Loucy (cell line): ENCODE data around the gene DENND4C.

Experiments used
- H2AFZ ChIP-seq: fragments of 200-600 bp; sonication (generic); 2 replicates; pipeline ENCODE4 v1.6.0; 2016; ENCODE audit warnings: antibody characterized with exemption, mild to moderate bottlenecking, low read length, moderate library complexity
- H3F3A ChIP-seq: fragments of 200-600 bp; 2 replicates; pipeline ENCODE4 v1.6.0; 2016; ENCODE audit warnings: antibody characterized with exemption, low read depth, mild to moderate bottlenecking
- H3K27me3 ChIP-seq: fragments of 200-600 bp; sonication (generic); 2 replicates; pipeline ENCODE4 v1.6.1; 2014; ENCODE audit warnings: low read length, mild to moderate bottlenecking; ENCODE audit not compliant: insufficient read depth, poor library complexity, severe bottlenecking
- H3K36me3 ChIP-seq: fragments of 200-600 bp; sonication (generic); 2 replicates; pipeline ENCODE4 v1.6.1; 2016; ENCODE audit warnings: low read length; ENCODE audit not compliant: insufficient read depth
- H3K4me1 ChIP-seq: fragments of 200-600 bp; sonication (generic); 2 replicates; pipeline ENCODE4 v1.5.1; 2014; ENCODE audit warnings: low read length, mild to moderate bottlenecking; ENCODE audit not compliant: insufficient read depth, poor library complexity, severe bottlenecking
- H3K4me2 ChIP-seq: fragments of 200-600 bp; sonication (generic); 2 replicates; pipeline ENCODE4 v1.6.0; 2014; ENCODE audit warnings: antibody characterized with exemption, low read length, low read depth, mild to moderate bottlenecking; ENCODE audit not compliant: poor library complexity, severe bottlenecking
- H3K4me3 ChIP-seq: fragments of 200-600 bp; sonication (generic); 2 replicates; pipeline ENCODE4 v1.5.1; 2014; ENCODE audit warnings: low read length, mild to moderate bottlenecking, mixed read lengths; ENCODE audit not compliant: poor library complexity, severe bottlenecking
- H3K79me2 ChIP-seq: fragments of 200-600 bp; sonication (generic); 2 replicates; pipeline ENCODE4 v1.6.1; 2014; ENCODE audit warnings: low read length; ENCODE audit not compliant: insufficient read depth
- H3K9ac ChIP-seq: fragments of 200-600 bp; sonication (generic); 2 replicates; pipeline ENCODE4 v1.6.0; 2014; ENCODE audit warnings: mild to moderate bottlenecking, low read depth, low read length, moderate library complexity; ENCODE audit not compliant: poor library complexity, severe bottlenecking
- H3K9me2 ChIP-seq: fragments of 200-600 bp; sonication (generic); replicated peaks from 2 replicates; pipeline ENCODE4 v1.6.1; 2016; ENCODE audit warnings: low read depth, low read length, mixed read lengths
- H3K9me3 ChIP-seq: fragments of 200-600 bp; sonication (generic); 2 replicates; pipeline ENCODE4 v1.6.1; 2014; ENCODE audit warnings: mild to moderate bottlenecking, antibody characterized with exemption, low read length, low read depth; ENCODE audit not compliant: insufficient read depth
- H4K20me1 ChIP-seq: fragments of 200-600 bp; sonication (generic); 2 replicates; pipeline ENCODE4 v1.6.0; 2014; ENCODE audit warnings: antibody characterized with exemption, low read length, mild to moderate bottlenecking; ENCODE audit not compliant: insufficient read depth, poor library complexity, severe bottlenecking
- CTCF ChIP-seq: fragments of 200-600 bp; sonication (generic); conservative IDR thresholded peaks from 2 replicates; pipeline ENCODE4 v1.5.1; 2014; ENCODE audit warnings: mild to moderate bottlenecking, antibody characterized with exemption, low read length
- EZH2phosphoT487 ChIP-seq: fragments of 200-600 bp; IDR thresholded peaks from 2 replicates; pipeline ENCODE4 v1.6.1; 2018; ENCODE audit warnings: antibody characterized with exemption, mild to moderate bottlenecking, moderate library complexity, borderline replicate concordance

Gene DENND4C

GRCh38 chr9:19306568-19306967, 76.1 kb downstream of the DENND4C start:
- Histone ChIP-seq H3K9ac (no peak overlapping the region), H4K20me1 (no peaks in the 10 kb centered on the region), H3K4me1 (no peaks in the 10 kb centered on the region), H3K36me3 (peaks cover 29% of the 10 kb centered on the region; the same call in 1 of the 2 replicates), H3F3A (no peaks in the 10 kb centered on the region), H3K4me3 (no peak overlapping the region), H3K9me2 (no peaks in the 10 kb centered on the region), H3K4me2 (no peak overlapping the region), H3K27me3 (no peaks in the 10 kb centered on the region), H2AFZ (no peak overlapping the region), H3K9me3 (no peaks in the 10 kb centered on the region), H3K79me2 (no peaks in the 10 kb centered on the region)
- TF ChIP-seq CTCF, result no peak
- no peak for TF ChIP-seq EZH2phosphoT487

GRCh38 chr9:19310246-19310645, 79.8 kb downstream of the DENND4C start:
- no peaks in the 10 kb centered on the region for H3K27me3 ChIP-seq
- no peaks in the 10 kb centered on the region for H3K4me1 ChIP-seq
- H3K79me2 ChIP-seq, result no peaks in the 10 kb centered on the region
- H2AFZ ChIP-seq, result no peak overlapping the region
- no peaks in the 10 kb centered on the region for H4K20me1 ChIP-seq
- H3K4me2 ChIP-seq, result no peak overlapping the region
- no peaks in the 10 kb centered on the region for H3K9me2 ChIP-seq
- no peak overlapping the region for H3K4me3 ChIP-seq
- no peak overlapping the region for H3K9ac ChIP-seq
- TF ChIP-seq EZH2phosphoT487 (no peak), CTCF (no peak)
- peaks cover 11% of the 10 kb centered on the region; the same call in 1 of the 2 replicates for H3K36me3 ChIP-seq
- H3F3A ChIP-seq, result no peaks in the 10 kb centered on the region
- H3K9me3 ChIP-seq, result no peaks in the 10 kb centered on the region

- Histone ChIP-seq H3K79me2 (no peaks in the 10 kb centered on the region), H3K9me2 (no peaks in the 10 kb centered on the region), H3K36me3 (peaks cover 12% of the 10 kb centered on the region), H2AFZ (no peak overlapping the region), H3K9ac (no peak overlapping the region), H3K4me3 (no peak overlapping the region), H3F3A (no peaks in the 10 kb centered on the region), H3K4me2 (no peak overlapping the region), H4K20me1 (no peaks in the 10 kb centered on the region), H3K27me3 (no peaks in the 10 kb centered on the region), H3K9me3 (no peaks in the 10 kb centered on the region), H3K4me1 (no peaks in the 10 kb centered on the region)
- TF ChIP-seq CTCF, result no peak
- no peak for TF ChIP-seq EZH2phosphoT487
Observed at GRCh38 chr9:19313573-19313972, 83.1 kb downstream of the DENND4C start.
